Measurements from ENCODE around the gene ADGRL4. TPM values are rescaled to one million over a fixed set of nuclear protein-coding genes. Genes with fewer than 3 reads are reported as not detected.
"Not testable (repeated sequence)": the region's sequence is repeated elsewhere in the genome, so short reads cannot be mapped to it uniquely, and the experiment has no call there.

The ADGRL4 gene
- total and polyA plus RNA-seq, 4 donors = 0.25 to 60.4 (median 16.7) TPM

DNA sequence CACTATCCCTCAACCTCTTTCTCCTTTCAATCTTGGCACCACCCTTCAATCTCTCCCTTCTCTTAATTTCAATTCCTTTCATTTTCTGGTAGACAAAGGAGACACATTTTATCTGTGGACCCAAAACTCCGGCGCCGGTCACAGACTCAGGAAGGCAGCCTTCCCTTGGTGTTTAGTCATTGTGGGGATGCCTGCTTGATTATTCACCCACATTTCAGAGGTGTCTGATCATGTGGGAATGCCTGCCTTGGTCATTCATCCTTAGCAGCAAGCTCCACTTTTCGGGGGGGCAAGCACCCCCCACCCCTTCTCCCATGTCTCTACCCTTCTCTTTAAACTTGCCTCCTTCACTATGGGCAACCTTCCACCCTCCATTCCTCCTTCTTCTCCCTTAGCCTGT, 133.7 kb downstream of the ADGRL4 start:
- H3K27me3 ChIP-seq (ENCODE audit: control insufficient read depth in 1 of 2, insufficient read depth in 2 of 2, low read length in 1 of 2); H3K36me3 ChIP-seq (ENCODE audit: control insufficient read depth in 1 of 2, insufficient read depth in 2 of 2, low read length in 1 of 2); H3K27ac ChIP-seq (ENCODE audit: low read depth in 1 of 2, low read length in 2 of 2); DNase-seq; H3K4me3 ChIP-seq (ENCODE audit: low read length in 2 of 2); intact Hi-C loops (cut with DNase I); H3K9me3 ChIP-seq (ENCODE audit: control insufficient read depth, low read length); H3K4me1 ChIP-seq (ENCODE audit: control insufficient read depth in 1 of 2, insufficient read depth in 2 of 2, low read length in 2 of 2); ATAC-seq (ENCODE audit: low FRiP score): not testable (repeated sequence)
- 91 to 93% methylated on average over 4 of the region's 4 CpGs for WGBS, 2 donors

DNA sequence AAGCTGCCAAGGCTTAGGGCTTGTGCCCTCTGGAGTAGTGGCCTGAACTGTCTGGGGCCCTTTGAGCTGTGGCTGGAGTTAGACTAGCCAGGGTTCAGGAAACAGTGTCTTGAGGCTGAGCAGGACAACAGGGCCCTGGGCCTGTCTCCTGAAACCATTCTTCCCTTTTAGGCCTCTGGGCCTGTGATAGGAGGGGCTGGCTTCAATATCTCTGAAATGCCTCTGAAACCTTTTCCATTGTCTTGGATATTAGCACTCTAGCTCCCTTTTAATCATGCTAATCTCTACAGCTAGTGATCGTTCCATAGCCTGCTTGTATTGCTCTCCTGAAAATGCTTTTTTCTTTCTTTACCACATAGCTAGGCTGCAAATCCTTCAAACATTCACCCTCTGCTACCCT, 135.3 kb downstream of the ADGRL4 start:
- no peaks in the 10 kb centered on the region for H3K4me1 ChIP-seq (ENCODE audit: control insufficient read depth in 1 of 2, insufficient read depth in 2 of 2, low read length in 2 of 2)
- WGBS, 2 donors = 89 to 91% methylated on average over 1 of the region's 1 CpG
- H3K9me3 ChIP-seq (ENCODE audit: control insufficient read depth, low read length) = no peaks in the 10 kb centered on the region
- DNase-seq = no peak
- no peak for ATAC-seq (ENCODE audit: low FRiP score)
- H3K27me3 ChIP-seq (ENCODE audit: control insufficient read depth in 1 of 2, insufficient read depth in 2 of 2, low read length in 1 of 2) = no peaks in the 10 kb centered on the region
- no peaks in the 10 kb centered on the region for H3K36me3 ChIP-seq (ENCODE audit: control insufficient read depth in 1 of 2, insufficient read depth in 2 of 2, low read length in 1 of 2)
- H3K27ac ChIP-seq (ENCODE audit: low read depth in 1 of 2, low read length in 2 of 2) = no peak overlapping the region
- no peak overlapping the region for H3K4me3 ChIP-seq (ENCODE audit: low read length in 2 of 2)
- intact Hi-C loops (cut with DNase I) = no loop called here

- H3K27ac ChIP-seq (ENCODE audit: low read depth in 1 of 2, low read length in 2 of 2) = no peak overlapping the region
- H3K27me3 ChIP-seq (ENCODE audit: control insufficient read depth in 1 of 2, insufficient read depth in 2 of 2, low read length in 1 of 2) = no peaks in the 10 kb centered on the region
- H3K36me3 ChIP-seq (ENCODE audit: control insufficient read depth in 1 of 2, insufficient read depth in 2 of 2, low read length in 1 of 2) = no peaks in the 10 kb centered on the region
- DNase-seq = no peak
- intact Hi-C loops (cut with DNase I) = no loop called here
- H3K9me3 ChIP-seq (ENCODE audit: control insufficient read depth, low read length) = no peaks in the 10 kb centered on the region
- no peak for ATAC-seq (ENCODE audit: low FRiP score)
- no peaks in the 10 kb centered on the region for H3K4me1 ChIP-seq (ENCODE audit: control insufficient read depth in 1 of 2, insufficient read depth in 2 of 2, low read length in 2 of 2)
- no peak overlapping the region for H3K4me3 ChIP-seq (ENCODE audit: low read length in 2 of 2)
- 31% methylated on average over 2 of the region's 2 CpGs for WGBS, 2 donors
Measured at GRCh38 chr1:78869136-78869535, 137.4 kb downstream of the ADGRL4 start.

GRCh38 chr1:78864175-78864574, 142.4 kb downstream of the ADGRL4 start:
- H3K9me3 ChIP-seq (ENCODE audit: control insufficient read depth, low read length) = no peaks in the 10 kb centered on the region
- intact Hi-C loops (cut with DNase I) = no loop called here
- H3K36me3 ChIP-seq (ENCODE audit: control insufficient read depth in 1 of 2, insufficient read depth in 2 of 2, low read length in 1 of 2) = no peaks in the 10 kb centered on the region
- no peak for ATAC-seq (ENCODE audit: low FRiP score)
- no peaks in the 10 kb centered on the region for H3K27me3 ChIP-seq (ENCODE audit: control insufficient read depth in 1 of 2, insufficient read depth in 2 of 2, low read length in 1 of 2)
- 98% methylated on average over 2 of the region's 2 CpGs for WGBS, 2 donors
- no peaks in the 10 kb centered on the region for H3K4me1 ChIP-seq (ENCODE audit: control insufficient read depth in 1 of 2, insufficient read depth in 2 of 2, low read length in 2 of 2)
- DNase-seq = no peak
- H3K27ac ChIP-seq (ENCODE audit: low read depth in 1 of 2, low read length in 2 of 2) = no peak overlapping the region
- H3K4me3 ChIP-seq (ENCODE audit: low read length in 2 of 2) = no peak overlapping the region

- Histone ChIP-seq H3K27ac (ENCODE audit: low read depth in 1 of 2, low read length in 2 of 2) (no peak overlapping the region), H3K27me3 (ENCODE audit: control insufficient read depth in 1 of 2, insufficient read depth in 2 of 2, low read length in 1 of 2) (no peaks in the 10 kb centered on the region), H3K4me1 (ENCODE audit: control insufficient read depth in 1 of 2, insufficient read depth in 2 of 2, low read length in 2 of 2) (no peaks in the 10 kb centered on the region), H3K36me3 (ENCODE audit: control insufficient read depth in 1 of 2, insufficient read depth in 2 of 2, low read length in 1 of 2) (no peaks in the 10 kb centered on the region), H3K9me3 (ENCODE audit: control insufficient read depth, low read length) (no peaks in the 10 kb centered on the region), H3K4me3 (ENCODE audit: low read length in 2 of 2) (no peak overlapping the region)
- intact Hi-C loops (cut with DNase I) = no loop called here
- no peak for ATAC-seq (ENCODE audit: low FRiP score)
- DNase-seq = no peak
- WGBS, 2 donors = 84 to 91% methylated on average over 2 of the region's 2 CpGs
Measured at GRCh38 chr1:78856096-78856495, 150.4 kb downstream of the ADGRL4 start.

- intact Hi-C loops (cut with DNase I) = no loop called here
- H3K4me1 ChIP-seq (ENCODE audit: control insufficient read depth in 1 of 2, insufficient read depth in 2 of 2, low read length in 2 of 2) = no peaks in the 10 kb centered on the region
Measured at GRCh38 chr1:78855258-78855657, 151.3 kb downstream of the ADGRL4 start.

GRCh38 chr1:78854556-78854955, 152.0 kb downstream of the ADGRL4 start:
- WGBS, 2 donors = 90 to 92% methylated on average over 5 of the region's 5 CpGs
- no peaks in the 10 kb centered on the region for H3K4me1 ChIP-seq (ENCODE audit: control insufficient read depth in 1 of 2, insufficient read depth in 2 of 2, low read length in 2 of 2)
- ATAC-seq (ENCODE audit: low FRiP score) (no peak), DNase-seq (no peak)
- no peaks in the 10 kb centered on the region for H3K9me3 ChIP-seq (ENCODE audit: control insufficient read depth, low read length)
- no peak overlapping the region for H3K4me3 ChIP-seq (ENCODE audit: low read length in 2 of 2)
- H3K27ac ChIP-seq (ENCODE audit: low read depth in 1 of 2, low read length in 2 of 2) = no peak overlapping the region
- intact Hi-C loops (cut with DNase I) = no loop called here
- no peaks in the 10 kb centered on the region for H3K36me3 ChIP-seq (ENCODE audit: control insufficient read depth in 1 of 2, insufficient read depth in 2 of 2, low read length in 1 of 2)
- H3K27me3 ChIP-seq (ENCODE audit: control insufficient read depth in 1 of 2, insufficient read depth in 2 of 2, low read length in 1 of 2) = no peaks in the 10 kb centered on the region

More at GRCh38 chr1:78855258-78855657, 151.3 kb downstream of the ADGRL4 start:
- ATAC-seq (ENCODE audit: low FRiP score) (no peak), DNase-seq (no peak)
- Histone ChIP-seq H3K9me3 (ENCODE audit: control insufficient read depth, low read length) (no peaks in the 10 kb centered on the region), H3K27me3 (ENCODE audit: control insufficient read depth in 1 of 2, insufficient read depth in 2 of 2, low read length in 1 of 2) (no peaks in the 10 kb centered on the region), H3K4me3 (ENCODE audit: low read length in 2 of 2) (no peak overlapping the region), H3K36me3 (ENCODE audit: control insufficient read depth in 1 of 2, insufficient read depth in 2 of 2, low read length in 1 of 2) (no peaks in the 10 kb centered on the region), H3K27ac (ENCODE audit: low read depth in 1 of 2, low read length in 2 of 2) (no peak overlapping the region)

DNA sequence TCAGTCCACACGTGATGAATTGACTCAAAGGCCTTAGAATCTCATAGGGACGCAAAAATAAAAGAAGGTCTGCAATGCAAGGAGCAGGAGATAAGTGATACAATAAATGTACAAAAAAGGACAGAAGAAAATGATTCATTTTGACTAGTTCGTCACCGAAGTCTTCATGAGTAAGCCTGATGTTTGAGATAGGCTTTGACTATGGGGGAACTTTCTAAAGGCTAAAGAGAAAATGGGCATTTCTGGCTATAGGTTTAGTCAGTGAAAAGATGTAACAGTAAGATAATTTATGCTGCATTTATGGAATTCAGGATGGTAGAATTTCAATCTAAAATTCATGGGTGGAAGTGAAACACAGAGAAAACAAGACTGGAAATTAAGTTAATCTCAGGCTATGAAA, 163.0 kb downstream of the ADGRL4 start:
- Histone ChIP-seq H3K27ac (ENCODE audit: low read depth in 1 of 2, low read length in 2 of 2) (no peak overlapping the region), H3K36me3 (ENCODE audit: control insufficient read depth in 1 of 2, insufficient read depth in 2 of 2, low read length in 1 of 2) (no peaks in the 10 kb centered on the region), H3K4me1 (ENCODE audit: control insufficient read depth in 1 of 2, insufficient read depth in 2 of 2, low read length in 2 of 2) (no peaks in the 10 kb centered on the region), H3K4me3 (ENCODE audit: low read length in 2 of 2) (no peak overlapping the region), H3K27me3 (ENCODE audit: control insufficient read depth in 1 of 2, insufficient read depth in 2 of 2, low read length in 1 of 2) (no peaks in the 10 kb centered on the region), H3K9me3 (ENCODE audit: control insufficient read depth, low read length) (no peaks in the 10 kb centered on the region)
- WGBS, 2 donors = 74 to 78% methylated on average over 4 of the region's 4 CpGs
- DNase-seq = no peak
- ATAC-seq (ENCODE audit: low FRiP score) = no peak
- intact Hi-C loops (cut with DNase I) = no loop called here

DNA sequence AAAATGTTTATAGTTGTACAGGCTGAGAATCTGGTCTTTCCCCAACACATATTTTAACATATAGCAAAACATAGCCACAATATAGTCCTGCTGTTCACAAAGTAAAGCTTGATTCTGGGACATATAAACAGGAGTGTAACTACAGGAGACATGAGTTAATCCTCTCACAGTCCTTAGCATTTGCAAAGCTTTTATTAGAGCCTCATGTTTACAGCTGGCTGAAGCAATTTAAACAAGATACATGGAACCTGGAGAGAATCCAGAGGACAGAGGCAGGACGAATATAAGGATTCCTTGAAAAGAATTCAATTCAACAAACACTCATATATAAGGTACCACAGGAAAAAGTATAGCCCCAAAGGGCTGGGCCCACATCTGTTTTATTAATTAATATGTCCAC, 163.4 kb downstream of the ADGRL4 start:
- Histone ChIP-seq H3K36me3 (ENCODE audit: control insufficient read depth in 1 of 2, insufficient read depth in 2 of 2, low read length in 1 of 2) (no peaks in the 10 kb centered on the region), H3K4me1 (ENCODE audit: control insufficient read depth in 1 of 2, insufficient read depth in 2 of 2, low read length in 2 of 2) (no peaks in the 10 kb centered on the region), H3K4me3 (ENCODE audit: low read length in 2 of 2) (no peak overlapping the region), H3K27ac (ENCODE audit: low read depth in 1 of 2, low read length in 2 of 2) (no peak overlapping the region), H3K27me3 (ENCODE audit: control insufficient read depth in 1 of 2, insufficient read depth in 2 of 2, low read length in 1 of 2) (no peaks in the 10 kb centered on the region), H3K9me3 (ENCODE audit: control insufficient read depth, low read length) (no peaks in the 10 kb centered on the region)
- DNase-seq (no peak), ATAC-seq (ENCODE audit: low FRiP score) (no peak)
- 26 to 39% methylated on average over 1 of the region's 1 CpG for WGBS, 2 donors
- intact Hi-C loops (cut with DNase I) = no loop called here

All from aorta (tissue), 5 donors.